GM18519 (cell line): ENCODE data around the gene TMTC1.

ENCODE experiments used
- ATAC-seq: cut with Tn5 transposase; IDR thresholded peaks from one replicate; pipeline ENCODE4 v1.9.1; 2021; ENCODE audit warnings: mild to moderate bottlenecking, moderate library complexity; ENCODE audit not compliant: unreplicated experiment, low FRiP score

Gene TMTC1

GRCh38 chr12:29717540-29718100 lies 66.1 kb downstream of the TMTC1 start:
- ATAC-seq = no peak

GRCh38 chr12:29714966-29715365 lies 68.8 kb downstream of the TMTC1 start:
- no peak for ATAC-seq

- ATAC-seq = no peak
These were observed 70.0 kb downstream of the TMTC1 start for GRCh38 chr12:29713729-29714128.

DNA sequence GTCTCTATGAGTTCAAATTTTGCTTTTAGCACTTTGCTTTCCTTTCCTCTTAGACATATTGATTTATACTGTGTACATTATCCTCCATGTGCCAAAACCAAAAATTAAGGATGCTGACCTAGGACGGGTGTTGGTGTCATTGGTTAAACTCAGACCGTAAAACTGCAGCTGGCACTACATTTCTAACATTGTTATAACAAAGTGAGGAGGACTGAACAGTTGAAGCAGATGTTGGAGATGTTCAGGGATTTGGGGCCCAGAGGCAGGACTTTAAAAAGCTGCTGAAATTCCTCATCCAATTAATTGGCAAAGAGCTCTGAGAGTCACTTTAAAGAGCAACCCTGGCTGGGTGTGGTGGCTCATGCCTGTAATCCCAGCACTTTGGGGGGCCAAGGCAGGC lies 72.4 kb downstream of the TMTC1 start:
- ATAC-seq = no peak

DNA sequence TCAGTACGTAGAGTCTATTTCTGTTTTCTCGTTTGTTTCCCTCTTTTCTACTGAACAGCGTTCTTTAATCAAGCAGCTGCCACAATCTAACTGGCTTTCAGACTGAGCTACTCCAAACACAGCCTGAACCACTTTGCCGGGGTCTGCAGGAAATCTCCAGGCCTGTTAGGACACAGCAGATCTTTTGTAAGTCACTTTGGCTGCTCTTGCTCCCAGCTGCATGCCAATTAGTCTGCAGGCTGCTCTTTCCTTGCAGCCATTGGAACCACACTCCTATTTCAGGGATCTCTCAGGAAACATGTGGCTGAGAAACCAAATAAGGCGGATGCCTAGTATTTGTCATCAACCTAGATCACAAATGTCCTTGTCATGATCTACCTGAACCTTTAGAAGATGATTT lies 73.6 kb downstream of the TMTC1 start:
- ATAC-seq = no peak

DNA sequence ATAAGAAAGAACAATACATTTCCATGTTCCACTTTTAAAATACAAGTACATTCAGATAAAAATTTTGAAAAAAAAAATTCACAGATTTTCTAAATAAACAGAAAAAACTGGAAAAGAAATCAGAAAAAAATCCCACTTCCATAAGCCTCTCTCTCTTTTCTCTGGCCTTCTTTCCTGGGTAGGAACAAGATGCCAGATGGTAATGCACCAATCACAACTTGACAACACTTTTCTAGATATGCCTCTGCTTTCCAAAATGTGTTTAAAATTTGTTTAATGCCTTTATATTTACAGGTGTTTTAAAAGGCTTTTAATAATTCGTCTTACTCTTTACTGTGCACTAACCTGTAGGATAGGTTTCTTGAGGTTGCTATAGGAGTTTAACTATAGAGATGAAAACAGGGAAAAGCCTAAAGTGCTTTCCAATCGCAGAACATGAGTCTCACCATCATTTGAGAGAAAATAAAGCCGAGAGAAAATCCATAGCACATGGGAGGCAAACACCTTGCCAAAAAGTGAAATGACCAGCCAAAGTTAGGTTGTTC lies 74.2 kb downstream of the TMTC1 start:
- no peak for ATAC-seq

DNA sequence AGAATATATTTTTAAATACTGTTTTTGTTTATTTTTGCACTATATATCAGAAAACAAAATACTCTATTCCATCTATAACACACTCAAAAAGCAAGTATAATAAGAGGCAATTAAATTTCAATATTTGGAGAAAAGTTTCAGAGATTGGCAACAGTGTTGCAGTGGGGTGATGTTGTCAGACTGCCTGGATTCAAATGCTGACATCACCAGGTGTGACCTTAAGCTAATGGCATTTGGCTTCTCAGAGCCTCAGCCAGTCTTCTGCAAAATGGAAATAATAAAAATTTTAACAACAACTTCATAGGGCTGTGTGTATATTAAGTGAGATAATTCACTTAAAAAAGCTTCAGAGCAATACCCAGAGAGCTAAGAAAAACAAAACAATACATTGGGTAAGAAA lies 74.7 kb downstream of the TMTC1 start:
- no peak for ATAC-seq

- no peak for ATAC-seq
These were observed 75.9 kb downstream of the TMTC1 start for GRCh38 chr12:29707846-29708245.

DNA sequence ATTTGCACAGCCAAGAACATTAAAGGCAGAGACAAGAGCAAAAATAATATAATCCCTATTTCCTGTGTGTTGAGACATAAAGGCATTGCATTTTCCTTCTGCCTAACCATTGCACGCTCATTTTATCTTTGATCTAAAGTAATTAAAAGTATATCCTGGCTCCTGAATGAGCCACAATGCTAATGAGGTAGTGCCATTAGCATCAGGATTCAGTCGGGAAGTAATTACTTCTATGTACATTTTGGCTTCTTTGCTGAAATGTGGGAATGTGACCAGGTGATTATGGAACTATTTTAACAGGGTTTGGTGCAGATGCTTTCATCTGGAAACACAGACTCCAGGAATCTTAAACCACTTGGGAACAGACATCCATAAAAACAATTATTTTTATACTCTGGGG lies 77.4 kb downstream of the TMTC1 start:
- no peak for ATAC-seq

DNA sequence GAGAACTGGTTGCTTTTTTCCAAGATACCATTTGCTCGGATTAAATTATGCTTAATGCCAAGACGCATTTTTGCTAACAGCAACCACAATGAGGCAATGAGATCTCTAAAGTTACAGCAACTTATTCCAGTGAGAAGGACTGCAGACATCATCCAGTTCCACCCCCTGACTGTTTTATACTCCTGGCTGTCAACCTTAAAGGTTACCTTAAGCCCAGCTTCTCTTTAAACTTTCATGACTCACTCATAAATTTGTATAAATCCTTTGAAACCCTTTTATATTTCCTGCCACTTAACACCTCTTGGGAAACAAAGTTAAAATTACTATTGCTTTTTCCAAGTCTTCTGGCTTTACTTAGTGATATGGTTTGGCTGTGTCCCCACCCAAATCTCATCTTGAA lies 80.2 kb downstream of the TMTC1 start:
- no peak for ATAC-seq

GRCh38 chr12:29702972-29703371 lies 80.8 kb downstream of the TMTC1 start:
- ATAC-seq = no peak

DNA sequence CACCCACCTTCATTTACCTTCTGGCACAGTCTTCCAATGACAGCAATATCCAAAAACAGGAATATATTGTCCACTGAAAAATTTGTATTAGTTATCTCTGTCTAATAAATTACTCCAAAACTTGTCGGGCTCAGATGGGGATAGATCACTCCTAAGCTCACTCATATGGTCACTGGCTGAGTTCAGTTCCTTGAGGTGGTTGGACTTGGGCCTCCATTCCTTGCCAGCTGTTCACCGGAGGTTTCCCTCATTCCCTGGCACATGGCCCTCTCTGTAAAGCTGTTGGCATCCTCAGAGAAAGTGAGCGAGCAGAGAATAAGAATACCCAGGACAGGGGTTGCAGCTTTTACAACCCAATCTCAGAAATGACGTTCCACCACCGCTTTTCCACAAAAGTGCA lies 81.5 kb downstream of the TMTC1 start:
- no peak for ATAC-seq

DNA sequence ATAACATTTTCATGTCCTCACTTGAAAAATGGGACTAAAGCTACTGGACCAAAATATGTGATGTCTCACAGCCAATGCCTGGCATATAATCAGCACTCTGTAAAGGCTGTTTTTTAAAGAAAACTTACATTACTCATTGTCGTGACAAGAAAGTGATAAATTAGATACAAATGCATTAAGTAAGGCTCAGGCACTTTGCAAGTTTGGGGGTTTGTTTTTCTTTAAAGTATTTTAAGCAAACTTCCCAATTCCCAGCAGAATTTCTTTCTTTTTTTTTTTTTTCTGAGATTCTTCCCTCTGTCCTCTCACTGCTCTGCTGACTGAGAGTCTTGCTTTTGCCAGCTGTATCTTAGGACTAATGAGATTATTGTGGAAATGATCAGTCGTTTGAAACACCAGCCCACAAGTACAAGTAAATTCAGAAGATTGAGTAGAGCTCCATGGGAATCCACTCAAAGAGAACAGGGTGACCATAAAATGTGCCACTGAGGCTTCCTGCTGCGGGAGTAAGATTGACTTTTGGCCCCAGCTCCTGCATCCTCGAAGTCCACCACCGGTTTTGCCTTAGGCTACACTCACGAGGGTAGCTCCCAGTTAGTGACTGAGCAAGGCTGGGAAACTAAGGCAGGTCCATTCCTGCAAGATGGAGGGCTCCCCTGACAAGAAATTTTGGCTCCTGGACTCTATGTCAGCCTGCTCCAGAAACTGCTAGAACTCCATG lies 82.8 kb downstream of the TMTC1 start:
- ATAC-seq = no peak

GRCh38 chr12:29698756-29699155 lies 85.0 kb downstream of the TMTC1 start:
- no peak for ATAC-seq

GRCh38 chr12:29695800-29696199 lies 87.9 kb downstream of the TMTC1 start:
- no peak for ATAC-seq

GRCh38 chr12:29695026-29695425 lies 88.7 kb downstream of the TMTC1 start:
- ATAC-seq = no peak

GRCh38 chr12:29694002-29694401 lies 89.7 kb downstream of the TMTC1 start:
- no peak for ATAC-seq

DNA sequence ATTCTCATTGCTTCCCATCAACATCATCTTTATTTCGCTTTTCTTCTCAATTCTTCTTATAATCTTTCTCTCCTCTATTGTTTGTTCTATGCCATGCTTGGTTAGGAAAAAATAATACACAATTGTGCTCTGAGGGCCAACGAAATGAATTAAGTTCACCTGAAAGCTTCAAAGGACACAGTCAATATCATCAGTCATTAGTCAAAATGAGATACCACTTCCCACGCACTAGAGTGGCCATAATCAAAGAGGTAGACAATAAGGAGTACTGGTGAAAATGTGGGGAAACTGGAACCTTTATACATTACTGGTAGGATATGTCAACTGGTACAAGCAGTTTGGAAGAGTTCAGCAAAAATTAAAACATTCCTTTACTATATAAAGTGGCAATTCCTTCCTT lies 91.5 kb downstream of the TMTC1 start:
- no peak for ATAC-seq

DNA sequence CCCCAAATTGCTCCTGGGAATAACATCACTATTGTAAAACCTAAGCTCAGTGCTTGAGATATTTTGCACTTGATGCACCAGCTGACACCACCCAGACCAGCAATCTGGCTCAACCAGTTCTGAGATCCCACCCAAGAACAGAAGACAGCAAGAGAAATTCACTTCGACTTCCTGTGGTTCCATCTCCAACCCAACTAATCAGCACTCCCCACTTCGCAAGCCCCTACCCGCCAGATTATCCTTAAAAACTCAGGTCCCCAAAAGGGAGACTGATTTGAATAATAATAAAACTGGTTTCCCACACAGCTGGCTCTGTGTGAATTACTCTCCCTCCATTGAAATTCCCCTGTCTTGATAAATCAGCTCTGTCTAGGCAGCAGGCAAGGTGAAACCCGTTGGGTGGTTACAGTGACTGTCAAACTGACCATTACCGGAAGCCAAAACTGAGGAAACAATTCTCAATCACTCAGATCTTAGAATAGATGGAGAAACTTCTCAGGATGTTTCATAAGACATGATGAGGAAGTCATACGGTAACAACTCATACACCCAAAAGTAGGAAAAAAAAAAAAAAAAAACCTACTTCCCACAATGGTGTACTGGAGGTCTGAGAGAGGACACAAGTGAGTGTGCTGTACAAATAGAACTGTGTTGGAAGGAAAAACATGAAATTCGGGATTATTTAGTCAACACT lies 92.4 kb downstream of the TMTC1 start:
- ATAC-seq = no peak

DNA sequence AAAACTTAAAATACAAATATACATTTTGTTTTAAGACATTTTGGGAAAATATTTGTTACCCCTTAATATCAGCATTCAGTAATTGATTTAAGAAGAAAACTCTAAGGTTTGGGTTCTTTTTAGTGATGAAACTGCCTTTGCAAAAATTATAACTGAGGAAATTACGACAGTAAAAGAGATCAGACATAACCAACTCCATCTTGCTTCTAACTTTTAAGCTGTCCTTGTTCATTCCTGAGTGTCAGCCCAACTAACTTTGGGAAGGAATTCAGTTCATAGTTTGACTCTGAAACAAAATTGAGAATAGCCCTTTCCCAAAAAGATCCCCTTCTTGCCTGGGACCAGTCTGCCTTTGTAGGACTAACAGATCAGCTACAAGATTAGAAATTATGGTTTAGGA lies 93.0 kb downstream of the TMTC1 start:
- no peak for ATAC-seq

DNA sequence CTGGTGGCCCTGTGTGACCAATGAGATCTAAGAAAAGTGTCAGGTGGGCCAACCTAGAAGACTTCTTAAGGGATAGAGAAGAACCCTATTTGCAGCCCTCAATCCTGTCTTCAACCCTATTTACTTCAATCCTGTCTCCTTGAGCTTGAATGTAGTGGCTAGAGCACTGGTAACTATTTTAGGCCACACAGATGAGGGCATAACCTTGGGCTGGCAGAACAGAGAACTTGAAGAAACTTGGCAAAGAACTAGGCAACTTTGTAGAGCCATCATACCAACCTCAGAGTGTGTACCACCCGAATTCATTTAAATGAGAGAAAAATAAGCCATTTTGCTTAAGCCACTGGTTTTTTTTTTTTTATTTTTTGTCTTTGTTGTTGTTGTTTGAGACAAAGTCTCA lies 94.8 kb downstream of the TMTC1 start:
- no peak for ATAC-seq

GRCh38 chr12:29682088-29682487 lies 101.7 kb downstream of the TMTC1 start:
- no peak for ATAC-seq
